Measurements from ENCODE around the gene MAGI3.
"Not testable (repeated sequence)": the region's sequence is repeated elsewhere in the genome, so short reads cannot be mapped to it uniquely, and the experiment has no call there.

Gene MAGI3

GRCh38 chr1:113467991-113468390 lies 77.7 kb downstream of the MAGI3 start:
- DNase-seq (ENCODE audit: insufficient read length, low spot score) (no peak), FAIRE-seq (no peak)
- TF ChIP-seq CTCF (IDR thresholded peaks at IDR 0.05; ENCODE audit: insufficient read depth, missing control alignments): no peak

GRCh38 chr1:113478427-113479195 lies 88.3 kb downstream of the MAGI3 start:
- not testable (repeated sequence) for FAIRE-seq; DNase-seq (ENCODE audit: insufficient read length, low spot score)

GRCh38 chr1:113479713-113480676 lies 89.7 kb downstream of the MAGI3 start:
- TF ChIP-seq CTCF (IDR thresholded peaks at IDR 0.05; ENCODE audit: insufficient read depth, missing control alignments): no peak
- DNase-seq (ENCODE audit: insufficient read length, low spot score): no peak
- FAIRE-seq: no peak

- FAIRE-seq; DNase-seq (ENCODE audit: insufficient read length, low spot score): not testable (repeated sequence)
These were observed 94.8 kb downstream of the MAGI3 start for GRCh38 chr1:113485131-113485530.

- DNase-seq (ENCODE audit: insufficient read length, low spot score) (no peak), FAIRE-seq (no peak)
- TF ChIP-seq CTCF (IDR thresholded peaks at IDR 0.05; ENCODE audit: insufficient read depth, missing control alignments): no peak
These were observed 98.4 kb downstream of the MAGI3 start for GRCh38 chr1:113488576-113489177.

- FAIRE-seq (no peak), DNase-seq (ENCODE audit: insufficient read length, low spot score) (no peak)
- TF ChIP-seq CTCF (IDR thresholded peaks at IDR 0.05; ENCODE audit: insufficient read depth, missing control alignments): no peak
These were observed 100.1 kb downstream of the MAGI3 start for GRCh38 chr1:113490384-113490783.

GRCh38 chr1:113493533-113493932 lies 103.2 kb downstream of the MAGI3 start:
- FAIRE-seq (no peak), DNase-seq (ENCODE audit: insufficient read length, low spot score) (no peak)
- TF ChIP-seq CTCF (IDR thresholded peaks at IDR 0.05; ENCODE audit: insufficient read depth, missing control alignments): no peak

Data from D721Med (cell line).